NCI-H187 treated with DMSO at 0.1 percent for 48 hours (cell line): ENCODE data around the gene PDZRN4.
"Not testable (repeated sequence)": the region's sequence is repeated elsewhere in the genome, so short reads cannot be mapped to it uniquely, and the experiment has no call there.

ENCODE experiments used
- DNase-seq: peaks from one replicate; lab custom pipeline; 2025; lab: John Stamatoyannopoulos, UW

Gene PDZRN4

DNA sequence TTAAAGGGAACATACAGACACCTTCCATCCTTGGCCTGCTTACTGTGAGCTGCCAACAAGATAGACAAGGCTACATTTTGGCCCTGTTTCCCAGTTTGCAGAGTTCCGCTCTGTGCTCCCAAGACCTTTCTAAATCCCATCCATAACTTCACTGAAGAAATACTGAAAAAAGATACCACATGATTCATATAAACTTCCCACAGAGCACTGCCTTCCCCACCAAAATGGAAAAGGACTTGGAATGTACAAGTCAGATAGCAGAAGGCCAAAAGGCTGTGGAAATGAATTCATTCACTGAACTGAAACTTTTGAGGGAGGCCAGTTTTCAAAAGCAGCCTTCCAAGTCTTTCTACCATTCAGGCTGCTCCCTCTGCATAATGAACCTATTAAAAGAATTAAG lies 29.6 kb downstream of the PDZRN4 start:
- no peak for DNase-seq

DNA sequence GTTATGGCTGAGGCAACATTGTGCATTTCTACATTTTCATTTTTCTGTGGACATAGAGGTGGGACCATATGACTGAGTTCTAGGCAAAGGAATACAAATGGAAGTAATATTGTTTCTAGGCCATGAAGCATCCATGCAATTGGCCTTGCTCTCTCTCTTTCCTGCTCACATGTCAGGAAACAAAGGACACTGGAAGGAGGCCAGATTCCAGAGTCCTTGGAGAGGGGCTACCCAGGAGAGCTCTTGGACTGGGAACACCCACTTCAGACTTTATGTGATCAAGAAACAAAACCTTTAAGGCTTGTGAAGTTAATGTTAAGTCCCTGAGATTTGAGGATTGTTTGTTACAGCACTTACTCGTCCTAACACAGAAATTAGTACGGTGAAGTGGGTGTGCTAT lies 32.8 kb downstream of the PDZRN4 start:
- DNase-seq, result no peak

DNA sequence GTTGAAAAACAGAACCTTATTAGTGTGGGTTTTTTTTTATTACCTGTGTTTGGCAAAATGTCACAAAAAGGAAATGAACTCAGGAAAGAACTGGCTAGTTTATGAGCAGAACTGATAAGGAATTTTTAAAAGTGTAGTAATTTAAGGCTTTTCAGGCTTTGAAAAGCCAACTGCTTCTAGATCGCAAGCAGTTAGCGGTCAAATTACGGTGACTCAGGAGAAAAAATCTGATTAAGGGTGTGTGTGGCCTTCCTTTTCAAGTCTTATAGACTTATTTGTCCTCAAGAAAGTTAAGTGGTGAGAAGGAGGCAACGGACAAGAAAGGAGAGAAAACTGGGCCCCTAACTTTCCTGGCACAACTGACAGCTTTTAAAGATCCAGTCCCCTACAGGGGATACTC lies 33.4 kb downstream of the PDZRN4 start:
- DNase-seq, result no peak

DNA sequence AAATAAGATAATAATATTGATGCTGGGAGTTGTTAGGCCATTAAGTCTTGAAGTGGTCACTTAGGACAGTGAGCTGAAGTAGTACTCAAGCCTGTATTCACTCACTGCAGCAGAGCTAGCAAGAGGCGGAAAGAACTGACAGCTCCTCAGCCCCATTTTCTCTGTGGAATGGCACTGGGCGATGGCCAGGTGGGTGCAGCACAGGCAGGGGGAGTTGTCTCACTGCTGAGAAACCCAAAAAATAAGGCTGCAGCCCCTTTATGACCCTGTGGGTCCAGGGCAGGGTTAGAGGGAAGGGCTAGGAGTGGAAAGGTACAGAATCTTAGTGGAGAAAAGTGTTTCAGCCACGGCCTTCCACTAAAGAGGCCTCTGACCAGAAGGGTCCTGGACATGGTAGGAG lies 35.5 kb downstream of the PDZRN4 start:
- peak; percentile 43 for DNase-seq

DNA sequence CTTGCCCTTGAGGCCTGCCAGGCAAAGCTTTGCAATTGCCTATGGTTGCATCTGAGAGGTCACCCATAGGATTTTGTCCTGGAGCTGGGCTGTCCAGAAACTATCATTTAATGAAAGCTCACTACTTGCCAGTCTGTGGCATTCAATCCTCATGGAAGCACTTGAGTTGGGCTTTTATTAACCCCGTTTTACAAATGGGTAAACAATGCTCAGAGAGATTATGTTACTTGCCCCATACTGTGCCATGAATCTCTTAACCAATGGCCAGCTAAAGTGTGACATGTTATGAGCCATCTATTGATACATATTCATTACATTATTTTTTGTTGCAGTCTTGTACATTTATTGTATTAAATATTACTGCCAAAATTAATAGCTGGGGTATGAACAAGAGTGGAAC lies 35.9 kb downstream of the PDZRN4 start:
- DNase-seq, result no peak

DNA sequence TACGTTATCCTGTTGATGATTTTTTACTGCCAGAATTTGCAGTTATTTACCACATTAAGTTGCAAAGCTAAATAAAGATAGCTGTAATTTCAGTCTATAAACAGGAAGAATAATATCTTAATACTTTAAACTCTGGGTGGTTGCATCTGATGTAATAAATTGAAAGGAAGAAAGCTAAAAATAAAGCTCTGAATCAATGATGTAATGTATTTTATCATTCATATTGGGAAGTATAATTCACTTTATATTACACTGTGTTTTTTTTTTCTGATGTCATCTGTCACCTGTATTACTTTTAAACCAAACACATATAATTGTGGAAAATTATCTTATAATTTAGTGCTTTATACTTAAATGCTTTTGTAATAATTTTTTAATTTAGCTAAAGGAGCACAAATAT lies 37.1 kb downstream of the PDZRN4 start:
- DNase-seq, result no peak

DNA sequence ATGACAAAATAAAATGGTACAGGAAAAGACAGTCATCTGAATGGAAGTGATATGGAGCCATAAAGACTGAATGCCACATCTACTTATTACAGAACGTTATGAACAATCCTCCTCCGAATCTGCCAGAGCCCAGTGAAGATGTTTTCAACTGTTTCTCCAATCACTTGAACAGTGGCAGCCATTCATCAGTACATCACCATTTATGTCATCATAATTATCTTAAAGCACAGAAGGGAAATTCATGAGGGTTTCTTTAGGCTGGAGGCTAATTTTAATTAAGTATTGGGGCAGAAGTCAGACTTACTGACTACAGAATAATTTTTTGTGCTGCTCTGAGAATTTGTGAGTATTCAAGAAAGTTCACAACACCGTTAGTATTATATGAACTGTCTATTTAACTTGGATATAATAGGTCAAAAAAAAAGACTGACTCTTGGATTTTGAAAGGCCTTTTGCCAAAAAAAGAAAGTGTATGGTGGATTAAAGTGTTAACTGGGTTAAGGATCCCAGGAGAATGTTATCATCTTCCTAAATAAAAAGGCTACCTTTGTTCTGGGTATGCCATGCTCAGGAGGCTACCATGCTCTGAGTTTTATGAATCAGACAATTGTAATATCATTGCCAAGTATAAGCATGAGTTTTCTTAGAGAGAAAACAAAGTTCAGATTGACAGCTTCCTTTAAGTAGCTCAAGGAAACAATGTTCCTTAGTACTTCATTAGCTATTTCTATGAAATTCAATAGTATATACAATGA lies 40.1 kb downstream of the PDZRN4 start:
- no peak for DNase-seq

DNA sequence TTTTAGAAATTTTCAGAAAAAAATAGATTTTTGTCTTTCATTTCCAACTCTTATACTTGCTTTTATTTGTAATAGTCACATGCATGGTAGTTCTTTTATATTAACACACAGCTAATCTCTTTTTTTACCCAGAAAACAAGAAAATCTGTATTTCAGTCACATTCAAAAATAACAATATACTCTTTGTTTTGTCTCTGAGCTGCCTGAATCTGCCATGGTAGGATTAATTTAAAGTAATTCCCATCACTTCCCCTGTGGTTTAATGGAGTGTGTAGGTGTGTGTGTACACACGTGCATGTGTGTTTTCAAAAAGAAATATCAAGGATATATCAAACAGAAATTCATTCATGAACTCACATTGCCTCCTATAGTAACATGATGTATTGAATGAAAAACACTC lies 42.6 kb downstream of the PDZRN4 start:
- no peak for DNase-seq

DNA sequence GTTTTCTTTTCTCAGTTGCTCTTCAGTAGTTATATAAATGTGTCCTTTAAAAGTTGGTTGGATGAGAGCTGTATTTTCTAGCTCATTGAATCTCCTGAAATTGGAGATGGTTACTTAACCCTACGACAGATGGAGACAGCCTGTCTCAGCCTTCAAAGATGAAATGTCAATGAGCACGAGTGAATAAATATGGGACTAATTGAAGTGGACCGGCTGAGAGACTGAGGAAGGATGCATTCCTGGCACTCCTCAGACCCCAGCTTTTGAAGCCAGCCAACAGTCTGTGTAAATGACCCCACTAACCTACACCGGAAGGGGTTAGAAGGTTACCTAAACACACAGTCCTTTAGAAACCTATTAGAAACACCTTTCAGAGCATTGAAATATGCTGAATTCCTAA lies 46.6 kb downstream of the PDZRN4 start:
- peak; percentile 78 for DNase-seq

DNA sequence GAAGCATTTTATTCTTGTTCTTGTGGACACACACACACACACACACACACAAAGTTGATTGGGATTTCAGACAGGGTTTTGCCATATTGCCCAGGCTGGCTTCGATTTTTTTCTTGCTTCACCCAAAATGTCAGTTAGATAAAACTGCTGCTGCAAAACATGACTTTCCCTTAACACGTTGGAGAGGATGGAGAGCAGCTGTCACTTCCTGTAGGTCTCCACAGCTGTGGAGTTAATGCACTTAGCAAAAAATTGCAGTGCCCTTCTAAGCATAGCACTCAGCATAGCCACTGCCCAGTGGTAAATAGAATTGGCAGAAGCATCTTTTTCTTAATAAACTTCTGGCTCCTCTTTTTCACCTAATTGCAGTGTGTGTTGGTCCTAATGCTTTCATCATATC lies 54.5 kb downstream of the PDZRN4 start:
- no peak for DNase-seq

DNA sequence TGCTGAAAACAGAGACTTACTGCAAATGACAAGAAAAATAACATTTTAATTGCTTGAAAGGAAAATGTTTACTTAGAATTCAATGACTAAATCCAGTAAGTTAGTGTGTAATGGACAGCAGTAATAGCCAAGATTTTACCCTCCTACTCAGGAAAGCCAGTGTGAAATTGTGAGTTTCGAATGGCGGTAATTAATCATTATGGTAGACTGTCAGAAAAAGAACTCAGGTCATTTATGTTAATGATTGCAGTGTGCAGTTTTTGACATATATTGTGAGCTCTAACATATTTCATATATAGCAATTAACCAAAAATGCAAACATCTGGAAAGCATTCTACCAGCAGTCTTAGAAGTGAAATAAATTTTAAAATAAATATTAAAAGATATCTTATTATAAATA lies 60.3 kb downstream of the PDZRN4 start:
- DNase-seq, result no peak

DNA sequence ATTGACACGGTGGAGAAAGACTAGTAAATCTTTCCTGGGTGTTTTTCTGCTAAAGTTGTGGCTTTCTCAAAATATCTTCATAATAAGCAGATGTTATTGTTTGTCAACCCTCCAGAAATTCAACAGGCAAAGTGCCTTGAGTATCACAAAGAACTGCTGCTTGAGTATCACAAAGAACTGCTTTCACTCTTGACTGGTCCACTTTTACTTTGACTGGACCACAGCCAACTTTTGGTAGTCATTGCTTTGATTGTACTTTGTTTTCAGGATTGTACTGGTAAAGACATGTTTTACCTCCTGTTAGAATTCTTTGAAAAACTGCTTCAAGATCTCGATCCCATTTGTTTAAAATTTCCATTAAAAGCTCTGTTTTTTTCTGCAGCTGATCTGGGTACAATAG lies 62.6 kb downstream of the PDZRN4 start:
- no peak for DNase-seq

DNA sequence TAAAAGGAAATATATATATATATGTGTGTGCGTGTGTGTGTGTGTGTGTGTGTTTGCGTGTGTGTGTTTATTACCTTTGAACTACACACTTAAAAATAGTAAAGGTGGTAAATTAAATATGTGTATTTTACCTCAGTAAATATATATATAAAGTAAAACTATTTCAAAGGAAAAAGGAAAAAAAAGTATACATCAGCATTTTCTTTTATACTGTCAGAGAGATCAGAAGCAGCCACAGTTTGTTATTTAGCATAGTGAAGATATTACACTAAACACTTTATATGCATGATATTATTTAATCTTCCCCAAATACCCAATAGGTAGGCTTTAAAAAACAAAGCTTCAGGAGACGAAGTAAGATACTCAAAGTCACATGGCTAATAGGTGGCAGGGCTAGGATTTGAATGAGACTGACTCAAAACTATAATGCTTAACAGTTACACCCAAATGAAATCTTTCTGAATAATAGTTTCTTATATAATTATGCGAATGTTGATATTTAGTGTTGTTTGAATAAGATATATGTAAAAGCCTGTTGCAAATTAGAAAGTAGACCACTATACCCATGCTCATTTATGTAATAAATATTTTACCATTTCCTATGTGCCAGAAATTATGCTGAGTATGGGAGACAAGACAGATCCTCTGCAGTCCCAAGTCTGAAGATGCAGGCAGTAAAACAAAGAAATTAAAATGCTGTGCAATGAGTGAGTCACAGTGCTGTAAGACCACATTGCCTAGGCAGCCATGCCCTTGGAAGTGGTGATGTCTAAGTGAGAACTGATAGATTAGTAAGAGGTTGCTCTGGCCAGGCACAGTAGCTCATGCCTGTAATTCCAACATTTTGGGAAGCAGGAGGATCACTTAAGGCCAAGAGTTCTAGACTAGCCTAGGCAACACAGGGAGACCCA lies 66.1 kb downstream of the PDZRN4 start:
- DNase-seq, result no peak

DNA sequence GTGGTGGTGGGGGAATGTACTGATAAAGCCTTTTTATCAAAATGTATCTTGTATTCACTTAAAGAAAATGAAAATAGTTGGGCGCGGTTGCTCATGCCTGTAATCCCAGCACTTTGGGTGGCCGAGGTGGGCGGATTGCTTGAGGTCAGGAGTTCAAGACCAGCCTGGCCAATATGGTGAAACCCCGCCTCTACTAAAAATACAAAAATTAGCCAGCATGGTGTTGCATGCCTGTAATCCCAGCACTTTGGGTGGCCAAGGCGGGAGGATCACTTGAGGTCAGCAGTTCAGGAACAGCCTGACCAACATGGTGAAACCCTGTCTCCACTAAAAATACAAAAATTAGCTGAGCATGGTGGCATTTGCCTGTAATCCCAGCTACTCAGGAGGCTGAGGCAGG lies 75.1 kb downstream of the PDZRN4 start:
- not testable (repeated sequence) for DNase-seq

DNA sequence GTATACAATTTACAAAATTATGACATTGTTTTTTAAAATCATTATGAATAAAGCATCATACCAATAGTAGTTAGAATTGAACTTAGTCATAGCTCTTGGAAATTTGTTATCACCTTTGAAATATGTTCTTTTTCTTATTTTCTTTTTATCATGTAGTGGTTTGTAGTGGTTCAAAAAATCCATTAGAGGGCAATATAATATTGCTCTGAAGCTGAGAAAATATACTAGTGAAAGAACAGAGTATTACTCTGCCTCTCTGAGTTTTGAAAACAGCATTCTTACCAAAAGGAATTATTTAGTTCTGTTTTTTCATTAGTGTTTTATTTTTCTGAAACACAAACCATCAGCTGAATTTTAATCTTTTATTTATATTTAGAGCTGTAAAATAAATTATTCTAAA lies 76.2 kb downstream of the PDZRN4 start:
- no peak for DNase-seq

DNA sequence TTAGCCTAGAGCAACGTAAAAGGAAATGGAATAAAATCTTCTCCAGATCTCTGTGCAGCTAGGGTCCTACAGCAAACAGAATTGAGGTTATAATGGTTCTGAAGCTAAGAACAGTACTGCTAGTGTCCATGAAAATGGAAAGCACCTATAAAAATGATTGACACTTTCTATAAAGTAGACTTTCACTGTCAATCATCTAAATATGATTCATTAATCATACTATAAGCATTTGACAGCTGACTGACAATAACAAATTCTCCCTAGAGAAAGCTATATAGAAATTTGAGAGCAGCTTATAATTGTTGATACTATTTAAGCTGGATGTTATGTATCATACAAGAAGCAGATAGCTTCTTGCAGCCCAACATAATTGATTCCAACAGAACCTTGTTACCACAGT lies 80.9 kb downstream of the PDZRN4 start:
- DNase-seq, result no peak

DNA sequence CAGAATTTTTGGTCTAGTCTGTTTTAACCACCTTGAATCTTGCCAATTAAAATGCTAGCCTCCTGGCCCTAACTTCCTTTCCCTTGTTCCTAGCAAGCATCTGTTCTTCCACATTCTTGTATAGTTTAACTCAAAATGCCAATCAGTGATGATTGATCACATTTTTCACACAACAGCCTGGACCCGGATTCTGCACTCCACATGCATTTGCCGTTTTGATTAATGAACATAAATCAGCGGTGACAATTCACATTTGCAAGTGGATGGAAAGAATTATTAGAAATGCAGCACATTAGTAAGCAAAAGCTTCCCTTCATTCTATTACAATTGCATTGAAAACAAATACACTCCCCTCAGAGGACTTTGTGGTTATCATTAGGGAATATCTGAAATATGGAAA lies 83.4 kb downstream of the PDZRN4 start:
- no peak for DNase-seq

DNA sequence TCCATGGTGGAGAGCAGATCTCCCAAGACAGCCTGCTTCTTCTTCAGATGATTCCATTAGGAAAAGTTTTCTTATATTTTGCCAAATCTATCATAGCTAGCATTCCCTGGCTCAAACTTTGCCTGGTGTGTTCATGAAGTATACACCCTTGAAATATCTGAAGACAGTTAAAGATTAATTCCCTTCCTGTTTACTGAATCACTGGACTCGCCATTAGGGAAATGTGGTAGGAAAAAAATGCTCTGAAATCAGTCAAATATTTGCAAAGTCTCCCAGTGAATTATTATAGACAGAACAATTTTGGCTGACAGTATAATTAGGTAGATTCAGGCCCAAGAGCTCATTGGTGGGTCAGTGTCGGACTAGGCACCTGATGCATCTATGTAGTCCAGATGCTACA lies 86.5 kb downstream of the PDZRN4 start:
- no peak for DNase-seq

DNA sequence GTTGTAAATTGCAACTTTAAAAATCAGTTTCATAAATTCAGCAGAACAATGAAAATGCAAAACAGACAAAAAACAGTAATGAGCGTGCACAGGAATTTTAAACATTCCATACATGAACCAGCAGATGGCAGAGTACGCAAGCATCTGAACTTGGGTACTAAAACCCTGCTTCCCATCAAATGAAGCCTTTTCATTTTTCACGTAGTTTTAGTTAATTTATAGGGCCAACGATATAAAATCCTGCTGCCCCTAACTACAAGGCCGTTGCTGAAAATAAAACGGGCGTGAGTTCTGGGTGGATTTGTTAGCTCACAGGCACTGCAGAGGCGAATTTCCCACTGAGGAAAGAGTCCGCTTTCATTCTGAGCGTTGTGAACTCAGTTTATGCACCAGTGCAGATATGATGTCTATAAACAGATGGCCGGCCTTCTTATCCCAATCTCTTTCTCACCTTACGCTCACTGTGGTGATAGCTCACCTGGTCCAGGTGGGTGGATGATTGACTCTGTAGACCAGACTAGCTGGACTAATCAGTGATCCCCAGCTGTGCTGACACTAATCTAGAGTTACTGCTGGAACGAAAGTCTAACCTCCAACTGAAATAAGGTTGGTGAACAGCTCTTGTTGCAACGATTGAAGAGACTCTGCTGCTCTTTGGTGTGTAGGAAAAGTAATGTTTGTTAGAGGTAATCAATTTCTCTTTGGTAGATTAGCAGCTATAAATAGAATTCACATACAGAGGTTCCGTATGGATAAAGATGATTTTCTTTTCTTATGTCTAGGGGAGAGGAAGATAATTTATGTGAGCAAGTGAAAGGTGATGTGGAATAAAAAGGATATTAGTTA lies 89.2 kb downstream of the PDZRN4 start:
- DNase-seq, result no peak

DNA sequence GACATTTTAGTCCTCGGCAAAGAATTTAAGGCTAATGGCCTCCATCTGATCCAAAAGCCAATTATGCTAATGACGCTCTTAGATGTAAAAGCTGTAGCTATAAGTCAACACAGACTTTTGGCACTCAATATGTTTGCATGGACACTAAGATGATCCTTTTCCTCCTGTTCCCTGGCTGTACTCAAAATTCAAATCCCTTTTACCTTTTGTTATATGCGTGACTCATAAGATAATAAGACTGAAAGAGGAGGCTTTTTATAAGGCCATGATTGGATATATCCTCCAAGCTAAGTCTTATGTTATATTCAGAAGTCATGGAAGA lies 89.8 kb downstream of the PDZRN4 start:
- peak; percentile 22 for DNase-seq

DNA sequence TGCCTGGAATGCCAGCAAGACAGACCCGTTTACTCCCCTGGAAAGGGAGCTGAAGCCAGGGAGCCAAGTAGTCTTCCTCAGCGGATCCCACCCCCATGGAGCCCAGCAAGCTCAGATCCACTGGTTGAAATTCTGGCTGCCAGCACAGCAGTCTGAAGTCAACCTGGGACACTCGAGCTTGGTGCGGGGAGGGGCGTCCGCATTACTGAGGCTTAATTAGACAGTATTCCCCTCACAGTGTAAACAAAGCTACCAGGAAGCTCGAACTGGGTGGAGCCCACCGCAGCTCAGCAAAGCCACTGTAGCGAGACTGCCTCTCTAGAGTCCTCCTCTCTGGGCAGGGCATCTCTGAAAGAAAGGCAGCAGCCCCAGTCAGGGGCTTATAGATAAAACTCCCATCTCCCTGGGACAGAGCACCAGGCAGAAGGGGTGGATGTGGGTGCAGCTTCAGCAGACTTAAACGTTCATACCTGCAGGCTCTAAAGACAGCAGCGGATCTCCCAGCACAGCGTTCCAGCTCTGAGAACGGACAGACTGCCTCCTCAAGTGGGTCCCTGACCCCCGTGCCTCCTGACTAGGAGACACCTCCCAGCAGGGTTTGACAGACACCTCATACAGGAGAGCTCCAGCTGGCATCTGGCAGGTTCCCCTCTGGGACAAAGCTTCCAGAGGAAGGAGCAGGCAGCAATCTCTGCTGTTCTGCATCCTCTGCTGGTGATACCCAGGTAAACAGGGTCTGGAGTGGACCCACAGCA lies 92.4 kb downstream of the PDZRN4 start:
- DNase-seq, result not testable (repeated sequence)

DNA sequence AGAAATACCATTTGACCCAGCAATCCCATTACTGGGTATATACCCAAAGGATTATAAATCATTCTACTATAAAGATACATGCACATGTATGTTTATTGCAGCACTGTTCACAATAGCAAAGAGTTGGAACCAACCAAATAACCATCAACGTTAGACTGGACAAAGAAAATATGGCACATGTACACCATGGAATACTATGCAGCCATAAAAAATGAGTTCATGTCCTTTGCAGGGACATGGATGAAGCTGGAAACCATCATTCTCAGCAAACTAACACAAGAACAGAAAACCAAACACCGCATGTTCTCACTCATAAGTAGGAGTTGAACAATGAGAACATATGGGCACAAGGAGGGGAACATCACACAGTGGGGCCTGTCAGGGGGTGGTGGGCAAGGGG lies 97.3 kb downstream of the PDZRN4 start:
- DNase-seq, result not testable (repeated sequence)
